Measurements from ENCODE around the gene FGFR3.

The FGFR3 gene

GRCh38 chr4:1769692-1770091 lies 23.4 kb upstream of the FGFR3 start:
- TF ChIP-seq CTCF (conservative IDR thresholded peaks at IDR 0.05; ENCODE audit: low read depth, low read length) = no peak

DNA sequence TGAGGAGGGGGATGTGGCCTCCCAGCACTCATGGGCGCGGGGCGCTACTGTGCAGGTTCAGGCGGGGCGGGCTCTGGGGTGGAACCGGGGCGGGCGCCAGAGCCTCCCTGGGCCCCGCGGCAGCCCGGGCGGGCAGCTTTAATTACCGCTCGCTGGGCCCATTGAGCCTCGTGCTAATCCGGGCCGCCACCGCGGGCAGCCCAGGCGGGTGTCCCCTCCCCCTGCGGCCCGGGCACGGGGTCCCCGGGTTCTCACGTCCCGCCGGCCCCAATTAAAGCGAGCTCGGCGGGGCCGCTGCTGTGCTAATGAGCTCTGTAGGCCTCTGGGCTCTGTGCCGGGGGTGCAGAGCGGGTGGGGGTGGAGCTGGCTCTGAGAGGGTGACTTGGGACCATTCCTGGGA lies 22.8 kb upstream of the FGFR3 start:
- no peak for DNase-seq (ENCODE audit: low read depth)
- TF ChIP-seq CTCF (conservative IDR thresholded peaks at IDR 0.05; ENCODE audit: low read depth, low read length) = no peak
- H3K4me3 ChIP-seq (ENCODE audit: low read length) = no peak overlapping the region

More at GRCh38 chr4:1769692-1770091, 23.4 kb upstream of the FGFR3 start:
- H3K4me3 ChIP-seq (ENCODE audit: low read length) = no peak overlapping the region
- no peak for DNase-seq (ENCODE audit: low read depth)

- no peak for TF ChIP-seq CTCF (conservative IDR thresholded peaks at IDR 0.05; ENCODE audit: low read depth, low read length)
- DNase-seq (ENCODE audit: low read depth) = no peak
- H3K4me3 ChIP-seq (ENCODE audit: low read length) = no peak overlapping the region
Measured at GRCh38 chr4:1770791-1771231, 22.3 kb upstream of the FGFR3 start.

- no peak for TF ChIP-seq CTCF (conservative IDR thresholded peaks at IDR 0.05; ENCODE audit: low read depth, low read length)
- no peak overlapping the region for H3K4me3 ChIP-seq (ENCODE audit: low read length)
- DNase-seq (ENCODE audit: low read depth) = no peak
Measured at GRCh38 chr4:1771555-1772305, 21.4 kb upstream of the FGFR3 start.

GRCh38 chr4:1772853-1773538 lies 20.1 kb upstream of the FGFR3 start:
- no peak for DNase-seq (ENCODE audit: low read depth)
- no peak for TF ChIP-seq CTCF (conservative IDR thresholded peaks at IDR 0.05; ENCODE audit: low read depth, low read length)
- H3K4me3 ChIP-seq (ENCODE audit: low read length) = no peak overlapping the region

DNA sequence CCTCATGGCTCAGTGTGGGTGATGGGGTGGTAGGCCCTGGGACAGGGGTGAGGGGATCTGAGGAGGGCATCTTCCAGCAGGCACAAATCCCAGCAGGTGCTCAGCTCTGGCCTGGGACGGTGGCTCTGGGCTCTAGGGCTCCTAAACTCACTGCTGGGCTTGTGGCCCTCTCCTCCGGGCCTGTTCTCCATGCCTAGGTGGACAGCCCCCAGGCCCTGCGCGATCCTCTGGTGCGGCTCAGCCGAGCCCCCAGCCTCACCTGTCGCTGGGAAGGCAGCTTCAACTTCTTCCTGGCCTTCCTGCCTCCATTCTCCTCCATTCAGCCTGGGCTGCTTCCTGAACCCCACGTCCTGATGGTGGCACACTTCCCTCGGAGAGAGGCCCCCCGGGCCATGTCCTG lies 19.3 kb upstream of the FGFR3 start:
- no peak for TF ChIP-seq CTCF (conservative IDR thresholded peaks at IDR 0.05; ENCODE audit: low read depth, low read length)
- DNase-seq (ENCODE audit: low read depth) = no peak
- no peak overlapping the region for H3K4me3 ChIP-seq (ENCODE audit: low read length)

Measured in retinal pigment epithelial cell (primary cell).